GM12891 (cell line): ENCODE measurements around the gene BCORL1.

Source experiments
- POLR2A ChIP-seq: IDR thresholded peaks from 2 replicates; pipeline ENCODE4 v1.6.1; 2011; ENCODE audit warnings: low read depth, low read length, control low read depth
- POLR2AphosphoS5 ChIP-seq: IDR thresholded peaks from 2 replicates; pipeline ENCODE4 v1.6.1; 2011; ENCODE audit warnings: low read depth, low read length, control low read depth
- TAF1 ChIP-seq: IDR thresholded peaks from 2 replicates; pipeline ENCODE4 v1.6.1; 2011; ENCODE audit warnings: low read depth, low read length, control low read depth

- TF ChIP-seq TAF1 (no peak), POLR2AphosphoS5 (no peak), POLR2A (no peak)
These were observed 15.6 kb downstream of the BCORL1 start for GRCh38 chrX:129998021-129998420.
